ENCODE results near the gene C2CD4C.
"Not testable (repeated sequence)": the region's sequence is repeated elsewhere in the genome, so short reads cannot be mapped to it uniquely, and the experiment has no call there.

The C2CD4C gene

DNA sequence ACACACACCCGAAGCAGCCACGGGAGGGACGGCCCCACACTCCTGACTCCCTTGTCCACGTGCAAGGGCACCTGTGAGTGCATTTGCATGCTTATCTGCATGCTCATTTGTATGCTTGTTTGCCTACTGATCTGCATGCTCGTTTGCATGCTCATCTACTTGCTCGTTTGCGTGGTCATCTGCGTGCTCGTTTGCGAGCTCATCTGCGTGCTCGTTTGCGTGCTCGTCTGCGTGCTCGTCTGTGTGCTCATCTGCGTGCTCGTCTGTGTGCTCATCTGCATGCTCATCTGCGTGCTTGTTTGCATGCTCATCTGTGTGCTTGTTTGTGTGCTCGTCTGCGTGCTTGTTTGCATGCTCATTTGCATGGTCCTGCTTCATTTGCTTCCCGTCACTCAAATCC is 28.1 kb upstream of the C2CD4C start:
- DNase-seq, result no peak

DNA sequence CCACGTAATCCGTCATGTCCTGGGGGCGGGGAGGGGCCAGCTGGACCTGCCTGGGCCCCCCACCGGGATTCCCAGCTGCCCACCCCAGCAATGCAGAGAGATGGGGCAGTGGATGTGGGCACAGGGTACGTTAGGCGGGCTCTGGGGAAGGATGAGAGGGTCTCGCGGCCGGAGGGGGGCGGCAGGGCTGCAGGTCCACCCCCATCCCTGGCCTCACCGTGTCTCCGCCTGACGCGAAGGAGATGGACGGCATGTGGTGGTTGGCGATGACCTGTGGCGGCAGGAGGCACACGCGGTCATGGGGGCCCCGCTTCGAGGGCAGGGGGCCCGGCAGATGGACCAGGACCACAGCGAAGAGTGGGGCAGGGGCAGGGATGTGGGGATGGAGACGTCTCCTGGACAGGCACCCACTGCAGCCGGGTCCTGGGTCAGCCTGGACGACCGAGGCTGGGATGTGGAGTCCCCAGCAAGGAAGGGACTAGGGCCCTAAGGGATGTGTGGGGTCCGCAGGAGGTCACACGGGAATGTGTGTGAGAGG is 27.5 kb upstream of the C2CD4C start:
- no peak for DNase-seq

DNA sequence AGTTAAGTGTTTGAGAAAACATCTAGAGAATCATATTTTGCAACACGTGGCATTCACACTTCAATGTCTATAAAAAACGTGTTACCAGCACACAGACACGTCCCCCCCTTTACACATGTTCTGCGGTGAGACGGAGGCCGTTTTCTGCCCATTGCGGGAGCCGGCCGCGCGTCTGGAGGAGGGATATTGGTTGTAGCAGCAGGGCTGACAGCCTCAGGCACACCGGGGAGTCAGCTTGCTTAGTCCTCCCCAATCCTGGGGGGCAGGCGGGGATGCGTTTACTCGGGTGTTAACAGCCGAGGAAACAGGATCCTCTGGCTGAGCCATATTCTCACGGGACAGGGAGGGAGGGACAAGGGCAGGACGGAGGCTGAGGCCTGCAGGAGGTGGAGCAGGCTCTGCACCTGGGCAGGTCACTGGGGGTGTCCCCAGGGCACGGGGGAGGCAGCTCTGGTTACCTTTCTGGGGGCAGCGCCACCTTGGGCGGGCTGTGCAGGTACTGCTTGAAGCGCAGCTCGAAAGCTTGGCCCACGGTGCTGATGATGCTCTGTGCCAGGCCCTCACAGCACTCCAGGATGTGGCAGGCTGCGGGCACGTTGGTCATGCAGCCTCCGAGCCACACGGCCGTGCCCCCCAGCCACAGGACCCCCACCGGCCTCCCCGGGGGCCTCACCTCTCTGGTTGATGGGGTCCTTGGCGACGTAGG is 26.9 kb upstream of the C2CD4C start:
- no peak for DNase-seq

DNA sequence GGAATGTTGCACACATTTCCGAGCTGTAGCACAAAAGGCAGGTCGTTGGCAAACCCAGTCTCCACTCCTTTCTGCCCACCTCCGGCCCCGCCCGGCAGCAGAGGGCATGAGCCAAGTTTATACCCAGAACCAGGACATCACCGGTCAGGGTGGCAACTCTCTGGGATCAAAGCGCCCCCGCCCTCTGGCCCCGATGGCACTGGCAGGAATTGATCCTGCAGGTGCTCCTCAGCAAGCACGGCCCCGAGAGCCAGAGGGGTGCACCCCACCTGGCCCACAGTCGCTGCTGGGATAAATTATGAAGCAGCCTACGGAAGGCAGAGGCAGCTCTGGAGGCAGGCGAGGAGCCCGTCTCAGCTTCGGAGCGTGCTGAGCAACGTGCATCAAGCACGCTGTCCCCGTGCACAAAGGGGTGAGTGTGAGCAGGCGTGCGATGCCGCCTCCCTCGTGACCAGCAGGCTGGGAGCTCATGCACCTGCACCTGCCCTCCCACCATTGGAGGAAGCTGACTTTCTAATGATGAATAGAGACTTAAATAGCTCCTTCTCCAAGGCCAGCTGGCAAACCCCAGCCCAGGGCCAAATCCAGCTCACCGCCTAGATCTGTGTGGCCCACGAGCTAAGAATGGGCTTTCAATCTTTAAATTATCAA is 26.2 kb upstream of the C2CD4C start:
- no peak for DNase-seq

DNA sequence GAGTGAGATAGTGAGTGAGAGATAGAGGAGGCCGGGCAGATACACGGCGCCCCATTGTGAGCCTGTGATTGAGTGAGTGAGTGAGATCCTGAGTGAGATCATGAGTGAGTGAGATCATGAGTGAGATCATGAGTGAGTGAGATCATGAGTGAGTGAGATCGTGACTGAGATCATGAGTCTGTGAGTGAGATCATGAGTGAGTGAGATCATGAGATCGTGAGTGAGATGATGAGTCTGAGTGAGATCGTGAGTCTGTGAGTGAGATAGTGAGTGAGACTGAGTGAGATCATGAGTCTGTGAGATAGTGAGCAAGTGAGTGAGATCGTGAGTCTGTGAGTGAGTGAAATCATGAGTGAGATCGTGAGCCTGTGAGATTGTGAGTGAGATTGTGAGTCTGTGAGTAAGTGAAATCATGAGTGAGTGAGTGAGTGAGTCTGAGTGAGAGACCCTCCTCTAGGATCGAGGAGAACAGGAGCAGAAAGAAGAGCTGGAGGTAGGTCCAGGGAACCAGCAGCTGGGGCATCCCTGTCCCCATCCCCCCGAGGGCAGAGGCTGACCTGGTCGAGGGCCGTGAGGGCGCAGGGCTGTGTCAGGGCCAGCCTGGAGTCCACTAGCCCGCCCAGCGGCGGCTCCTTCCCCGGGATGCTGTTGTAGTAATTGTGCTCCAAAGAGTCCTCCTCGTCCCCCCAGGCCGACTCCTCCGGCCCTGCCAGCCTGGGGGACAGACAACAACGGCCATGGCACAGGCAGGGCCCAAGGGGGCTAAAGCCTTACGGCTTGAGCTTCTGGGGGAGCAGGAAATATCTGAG is 25.4 kb upstream of the C2CD4C start:
- DNase-seq, result no peak

DNA sequence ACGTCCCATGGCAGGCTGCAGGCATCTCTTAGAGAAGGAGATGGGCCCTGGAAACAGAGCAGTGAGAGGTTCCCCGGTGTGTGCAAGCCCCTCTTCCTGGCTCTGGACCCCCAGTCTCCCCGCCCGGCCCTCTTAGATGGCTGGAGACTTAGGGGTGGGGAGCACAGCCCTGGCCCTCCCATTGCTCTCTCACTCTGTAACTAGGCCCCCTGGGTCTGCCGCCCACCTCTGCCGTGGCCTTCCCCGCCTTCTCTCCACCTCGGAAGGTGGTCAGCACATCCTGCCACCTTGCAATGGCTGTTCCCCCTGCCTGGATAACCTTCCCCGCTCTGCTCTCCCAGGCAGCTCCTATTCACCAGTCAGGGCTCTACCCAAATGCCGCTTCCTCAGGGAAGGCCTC is 21.8 kb upstream of the C2CD4C start:
- DNase-seq, result no peak

DNA sequence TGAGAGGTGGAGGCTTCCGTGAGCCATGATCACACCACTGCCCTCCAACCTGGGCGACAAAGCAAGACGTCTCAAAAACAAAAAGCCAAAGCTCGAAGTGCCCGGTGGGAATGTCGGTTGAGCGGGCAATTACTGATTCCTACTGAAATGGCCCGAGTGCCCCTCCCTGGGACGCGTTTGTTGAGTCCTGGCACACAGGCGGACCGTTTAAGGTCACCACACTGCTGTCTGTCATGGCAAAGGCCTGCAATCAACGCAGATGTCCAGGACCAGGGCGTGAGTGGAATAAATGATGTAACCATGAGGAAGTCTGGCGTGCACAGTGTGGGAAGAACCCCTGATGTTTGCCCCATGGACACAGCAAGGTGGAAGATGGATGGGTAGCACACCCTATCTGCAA is 19.2 kb upstream of the C2CD4C start:
- DNase-seq, result no peak

DNA sequence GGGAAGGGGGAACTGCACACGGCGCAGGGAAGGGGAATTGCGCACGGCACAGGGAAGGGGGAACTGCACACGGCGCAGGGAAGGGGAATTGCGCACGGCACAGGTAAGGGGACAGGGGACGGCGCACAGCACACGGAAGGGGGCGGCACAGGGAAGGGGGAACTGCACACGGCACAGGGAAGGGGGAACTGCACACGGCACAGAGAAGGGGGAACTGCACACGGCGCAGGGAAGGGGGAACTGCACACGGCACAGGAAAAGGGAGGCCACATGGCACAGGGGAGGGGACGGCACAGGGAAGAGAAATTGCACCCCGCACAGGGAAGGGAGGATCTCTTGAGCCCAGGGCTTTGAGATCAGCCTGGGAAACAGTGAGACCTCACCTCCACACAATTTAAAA is 18.7 kb upstream of the C2CD4C start:
- DNase-seq, result not testable (repeated sequence)

DNA sequence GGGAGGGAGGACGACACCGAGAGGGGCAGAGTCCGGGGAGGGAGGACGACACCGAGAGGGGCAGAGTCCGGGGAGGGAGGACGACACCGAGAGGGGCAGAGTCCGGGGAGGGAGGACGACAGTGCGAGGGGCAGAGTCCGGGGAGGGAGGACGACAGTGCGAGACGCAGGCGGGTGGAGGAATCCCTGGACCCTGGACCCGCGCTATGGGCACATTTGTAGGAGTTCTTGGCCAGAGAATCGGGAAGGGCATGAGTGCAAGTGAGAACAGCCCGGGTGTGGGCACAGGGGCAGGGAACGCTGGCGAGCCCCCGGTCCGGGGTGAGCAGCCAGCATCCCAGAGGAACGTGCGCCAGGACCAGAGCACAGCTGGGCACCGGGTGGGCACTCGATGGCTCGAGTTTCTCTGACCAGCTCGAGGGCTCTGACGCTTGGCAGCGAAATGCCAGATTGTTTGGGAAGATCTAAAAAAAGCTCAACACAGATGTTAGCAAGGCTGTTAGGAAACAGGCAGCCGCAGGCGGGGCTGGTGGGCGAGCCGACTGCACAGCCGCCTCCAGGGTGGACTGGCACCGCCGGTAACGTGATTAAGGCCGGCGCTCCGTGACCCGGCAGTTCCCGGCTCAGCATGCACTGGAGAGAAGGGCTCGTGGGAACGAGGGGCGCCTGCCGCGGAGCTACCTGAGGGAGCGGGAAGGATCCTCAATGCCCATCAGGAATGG is 17.9 kb upstream of the C2CD4C start:
- DNase-seq, result no peak

DNA sequence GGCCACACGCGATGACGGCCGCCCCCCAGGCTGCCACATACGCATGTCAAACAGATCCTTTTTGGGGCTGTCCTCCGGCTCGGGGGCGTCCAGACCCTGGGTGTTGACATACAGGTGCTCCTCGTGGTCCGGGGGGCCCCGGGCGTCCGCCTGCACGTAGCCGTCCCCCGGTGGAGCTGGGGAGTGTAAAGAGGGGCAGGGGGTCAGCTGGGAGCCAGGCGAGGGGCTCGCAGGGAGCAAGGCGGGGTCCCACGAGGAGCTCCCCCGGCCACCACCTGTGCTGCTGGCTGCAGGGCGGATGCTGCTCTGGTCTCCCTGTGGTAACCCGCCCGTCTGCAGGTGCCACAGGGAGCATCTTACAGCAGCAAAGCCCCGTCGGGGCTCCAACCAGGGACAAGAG is 16.1 kb upstream of the C2CD4C start:
- DNase-seq, result no peak

DNA sequence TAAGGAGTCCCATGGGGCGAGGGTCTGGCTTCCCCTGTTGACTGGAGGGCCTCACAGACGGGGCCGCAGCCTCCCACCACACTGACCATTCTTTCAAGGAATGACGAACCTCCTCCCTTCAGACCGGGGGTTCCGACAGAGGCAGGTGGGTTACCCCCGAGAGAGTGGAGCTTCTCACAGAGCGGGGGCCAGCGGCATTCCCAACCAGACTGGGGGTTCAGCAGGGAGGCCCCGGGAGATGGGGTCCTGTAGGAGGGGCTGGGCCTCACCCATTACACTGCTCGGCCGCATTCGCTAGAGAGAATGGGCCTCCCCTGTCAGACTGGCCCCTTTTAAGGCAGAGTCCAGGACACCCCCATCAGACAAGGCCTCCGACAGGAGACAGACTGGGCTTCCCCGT is 15.6 kb upstream of the C2CD4C start:
- DNase-seq, result no peak

DNA sequence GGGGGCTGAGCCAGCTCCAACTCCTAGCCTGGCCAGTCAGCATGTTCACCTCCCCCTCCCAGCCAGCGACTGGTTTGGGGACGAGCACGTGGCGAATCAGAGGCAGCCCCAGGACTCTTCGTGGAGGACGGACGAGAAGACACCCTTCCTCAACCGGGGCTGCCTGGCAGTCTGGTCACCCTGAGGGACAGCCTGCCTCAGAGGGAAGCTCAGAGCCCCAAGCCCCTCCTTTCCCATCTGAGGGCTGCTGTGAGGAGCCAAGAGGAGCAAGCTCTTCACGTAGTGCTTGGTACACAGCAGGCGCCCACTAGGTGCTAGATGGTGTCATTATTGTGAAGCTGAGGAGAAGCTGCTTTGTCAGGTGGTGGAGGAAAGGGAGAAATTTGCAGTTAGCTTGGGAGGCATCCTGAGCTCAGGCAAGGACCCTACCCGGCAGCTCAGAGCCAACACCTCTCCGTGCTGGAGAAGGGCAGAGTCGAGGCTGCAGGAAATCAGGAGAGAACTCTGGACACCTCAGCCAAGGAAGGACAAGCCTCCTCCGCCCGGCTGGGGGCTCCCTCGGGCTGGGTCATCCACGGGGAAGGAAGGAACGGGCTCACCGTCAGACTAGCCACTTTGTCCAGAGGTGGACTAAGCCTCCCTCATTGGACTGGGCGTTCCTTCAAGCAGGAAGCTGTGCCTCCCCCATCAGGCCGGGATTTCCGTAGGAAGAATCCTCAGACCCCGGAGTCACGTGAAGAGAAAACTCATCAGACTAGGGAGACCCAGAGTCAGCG is 14.9 kb upstream of the C2CD4C start:
- no peak for DNase-seq

DNA sequence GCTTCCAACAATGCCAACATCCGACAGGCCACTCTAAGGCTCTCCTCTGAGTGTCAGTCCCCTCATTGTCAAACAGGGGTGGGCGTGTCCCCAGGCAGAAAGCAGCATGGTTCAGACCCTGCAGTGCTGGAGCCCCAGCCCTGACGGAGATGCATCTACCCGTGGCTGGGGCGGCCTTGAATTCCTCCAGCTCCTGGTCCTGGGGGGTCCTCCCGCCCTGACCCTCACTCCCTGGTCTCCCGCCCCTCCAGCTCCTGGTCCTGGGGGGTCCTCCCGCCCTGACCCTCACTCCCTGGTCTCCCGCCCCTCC is 13.9 kb upstream of the C2CD4C start:
- not testable (repeated sequence) for DNase-seq

DNA sequence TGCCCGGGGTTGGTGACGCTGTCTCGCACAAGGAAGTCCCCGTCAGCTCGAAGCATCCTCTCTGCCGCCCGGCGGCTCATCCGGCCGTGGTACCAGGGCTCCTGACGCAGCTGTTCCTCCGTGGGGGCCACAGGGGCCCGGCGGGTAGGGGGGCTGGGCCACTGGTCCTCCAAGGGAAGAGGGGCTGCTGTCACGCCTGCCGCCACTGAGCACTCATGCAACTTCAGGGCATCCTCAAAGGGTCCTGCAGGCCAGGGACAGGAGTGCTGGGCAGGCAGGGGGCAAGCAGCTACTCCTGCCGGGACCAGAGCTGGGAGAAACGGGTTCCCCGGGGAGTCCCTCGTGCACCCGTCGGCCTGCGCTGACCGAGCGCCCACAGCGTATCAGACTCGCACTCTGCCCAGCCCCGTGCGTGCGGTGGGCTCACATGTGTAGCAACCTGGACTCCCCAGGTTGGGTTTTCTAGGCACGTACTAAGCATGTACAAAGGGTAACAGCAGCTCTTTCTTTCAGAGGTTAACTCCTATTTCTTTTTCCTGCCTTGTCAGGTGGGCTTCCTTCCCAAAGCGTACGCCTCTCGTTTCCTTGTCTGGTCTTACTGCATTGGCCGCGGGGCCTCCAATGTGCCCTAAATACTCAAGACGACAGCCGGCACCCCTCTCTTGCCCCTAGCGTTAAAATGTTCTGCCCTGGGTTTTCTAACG is 13.4 kb upstream of the C2CD4C start:
- DNase-seq, result no peak

DNA sequence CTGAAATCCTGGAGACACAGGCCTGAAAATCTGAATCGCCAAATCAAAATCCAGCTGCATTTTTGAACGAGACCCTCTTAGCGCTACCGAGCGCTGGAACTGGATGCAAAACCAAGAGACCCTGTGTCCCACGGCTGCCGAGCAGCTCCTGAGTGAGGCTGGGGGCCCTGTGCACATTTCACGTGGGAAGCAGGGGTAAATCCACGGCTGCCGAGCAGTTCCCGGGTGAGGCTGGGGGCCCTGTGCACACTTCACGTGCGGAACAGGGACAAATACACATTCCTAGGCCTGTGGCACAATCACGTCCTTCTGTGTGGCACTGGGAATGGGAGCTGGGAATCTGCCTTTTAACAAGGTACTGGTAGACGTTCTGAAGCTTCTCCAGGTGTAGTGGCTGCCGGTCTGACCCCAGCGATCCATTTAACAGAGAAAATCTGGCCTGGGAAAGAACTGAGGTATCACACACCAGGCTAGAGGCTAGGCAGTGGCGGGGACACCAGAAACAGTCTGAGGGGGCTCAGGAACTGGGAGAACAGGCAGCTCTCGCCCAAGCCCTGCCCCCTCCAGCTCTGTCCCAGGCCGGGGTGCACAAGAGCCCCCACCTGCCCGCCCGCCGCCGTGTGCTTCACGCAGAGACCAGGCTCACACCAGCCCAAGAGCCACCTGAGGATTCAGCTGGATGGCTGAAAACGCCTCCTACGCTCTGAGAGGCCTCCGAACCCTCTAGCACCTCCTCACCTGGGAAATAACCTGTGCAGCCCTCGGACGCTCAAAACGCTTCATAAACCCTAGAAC is 11.0 kb upstream of the C2CD4C start:
- DNase-seq, result no peak

DNA sequence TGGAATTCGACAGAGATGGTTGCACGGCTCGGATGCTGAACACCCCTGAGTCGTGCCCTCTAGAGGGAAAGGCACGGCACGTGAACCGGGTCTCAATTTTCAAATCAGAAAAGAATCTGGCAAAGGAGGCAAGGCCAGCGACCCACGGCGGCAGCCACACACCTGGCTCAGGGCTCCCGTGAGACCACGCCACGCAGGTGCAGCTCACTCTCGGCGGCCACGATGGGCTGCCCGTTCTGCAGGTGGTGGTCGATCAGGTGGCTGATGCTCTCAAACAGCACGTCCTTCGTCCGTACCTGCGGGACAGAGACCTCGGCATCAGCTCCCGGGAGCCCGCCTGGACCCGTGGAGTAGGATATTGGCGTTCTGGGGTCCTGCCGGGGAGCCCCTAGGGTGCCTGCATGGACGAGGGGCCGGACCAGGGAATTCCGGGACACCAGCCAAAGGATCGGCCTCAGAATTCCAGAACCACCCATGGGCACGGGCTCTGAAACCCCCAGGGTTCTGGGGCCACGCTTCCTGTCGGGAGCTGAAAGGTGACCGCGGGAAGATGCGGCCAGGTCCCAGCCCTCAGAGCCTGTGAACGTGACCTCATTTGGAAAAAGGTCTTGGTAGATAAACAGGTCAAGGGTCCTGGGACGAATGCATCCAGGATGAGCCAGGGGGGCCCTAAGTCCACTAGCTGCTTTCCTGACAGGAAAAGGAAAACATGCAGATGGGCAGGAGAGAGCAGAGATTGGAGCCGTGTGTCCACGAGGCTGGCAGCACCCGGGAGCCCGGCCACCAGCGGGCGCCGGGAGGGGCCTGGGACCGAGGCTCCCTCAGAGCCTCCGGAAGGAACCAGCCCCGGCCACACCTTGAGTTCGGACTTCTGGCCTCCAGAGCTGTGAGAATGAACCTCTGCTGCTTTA is 10.1 kb upstream of the C2CD4C start:
- DNase-seq, result no peak

DNA sequence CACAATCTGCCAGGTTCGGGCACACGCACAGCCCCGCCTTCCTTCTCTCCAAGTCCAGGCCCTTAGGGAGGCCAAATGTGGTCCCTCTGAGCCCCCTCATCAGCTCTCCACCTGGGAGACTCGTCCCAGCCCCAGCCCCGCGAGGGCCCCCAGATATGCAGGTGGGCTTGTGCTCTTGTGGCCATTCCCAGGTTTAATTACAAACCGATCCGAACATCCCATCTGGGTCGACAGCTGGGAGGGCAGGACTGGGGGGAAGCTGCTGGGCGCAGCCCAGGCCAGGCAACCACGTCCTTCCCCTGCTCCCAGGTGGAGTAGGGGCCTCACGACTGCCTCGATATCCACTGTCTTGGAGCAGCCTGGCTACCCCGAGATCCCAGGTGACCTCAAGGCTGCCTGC is 7.5 kb upstream of the C2CD4C start:
- DNase-seq, result no peak

DNA sequence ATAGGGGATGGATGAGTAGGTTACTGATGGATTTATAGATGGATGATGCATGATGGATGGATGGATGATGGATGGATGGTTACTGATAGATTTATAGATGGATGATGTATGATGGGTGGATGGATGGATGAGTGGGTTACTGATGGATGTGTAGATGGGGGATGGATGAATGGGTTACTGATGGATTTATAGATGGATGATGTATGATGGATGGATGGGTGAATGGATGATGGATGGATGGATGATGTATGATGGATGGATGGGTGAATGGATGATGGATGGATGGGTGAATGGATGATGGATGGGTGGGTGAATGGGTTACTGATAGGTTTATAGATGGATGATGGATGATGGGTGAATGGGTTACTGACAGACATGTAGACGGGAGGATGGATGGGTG is 6.3 kb upstream of the C2CD4C start:
- DNase-seq, result no peak

DNA sequence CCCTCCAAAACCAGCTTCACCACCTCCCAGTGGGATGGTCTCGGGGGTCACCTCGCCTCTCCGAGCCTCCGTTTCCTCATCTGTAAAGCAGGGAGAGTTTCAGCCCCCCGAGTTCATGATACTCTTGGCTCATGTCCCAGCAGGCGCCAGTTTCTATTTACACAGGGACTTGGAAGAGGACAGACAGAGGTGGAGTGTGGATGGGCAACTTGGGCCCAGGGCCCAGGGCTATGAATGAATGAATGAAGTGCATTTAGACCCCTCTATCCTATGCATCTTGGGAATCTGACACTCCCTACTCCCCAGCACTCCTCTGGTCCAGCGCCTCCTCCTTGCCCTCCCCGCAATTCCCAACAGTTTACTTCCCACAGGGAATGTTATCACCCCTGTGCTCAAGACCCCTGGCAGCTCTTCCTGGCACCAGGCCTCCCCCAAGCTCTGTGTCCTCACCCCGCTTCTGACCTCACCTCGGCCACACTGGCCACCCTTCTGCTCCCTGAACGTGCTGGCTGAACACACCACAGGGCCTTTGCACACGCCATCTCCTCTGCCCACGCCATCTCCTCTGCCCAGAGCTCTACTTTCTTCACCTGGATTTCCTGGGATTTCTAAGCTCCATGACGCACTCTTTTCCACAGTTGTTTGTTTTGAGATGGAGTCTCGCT is 4.9 kb upstream of the C2CD4C start:
- DNase-seq, result no peak
